Astrocyte of the cerebellum (primary cell): ENCODE measurements around the gene WEE1.
A peak's percentile ranks its signal among the peaks of the same experiment; 100 is the strongest.

Experiments
- DNase-seq: peaks from one replicate; pipeline ENCODE4 v3.0.0-alpha.2; 2011; ENCODE audit warnings: low read depth
- H3K4me3 ChIP-seq: 2 replicates; pipeline ENCODE4 v1.5.1; 2011; ENCODE audit warnings: mild to moderate bottlenecking, low read depth, low read length, moderate library complexity
- in situ Hi-C: cut with HindIII; loops from 2 replicates; pipeline ENCODE4 v1.10.0; 2017; ENCODE audit warnings: low sequenced_read_pairs
- TF ChIP-seq, protein P1 (sequence below): IDR thresholded peaks from 2 replicates; pipeline ENCODE4 v1.5.1; 2012; ENCODE audit warnings: low read length, low read depth, moderate library complexity, mild to moderate bottlenecking; ENCODE audit errors: missing control alignments

WEE1 gene

DNA sequence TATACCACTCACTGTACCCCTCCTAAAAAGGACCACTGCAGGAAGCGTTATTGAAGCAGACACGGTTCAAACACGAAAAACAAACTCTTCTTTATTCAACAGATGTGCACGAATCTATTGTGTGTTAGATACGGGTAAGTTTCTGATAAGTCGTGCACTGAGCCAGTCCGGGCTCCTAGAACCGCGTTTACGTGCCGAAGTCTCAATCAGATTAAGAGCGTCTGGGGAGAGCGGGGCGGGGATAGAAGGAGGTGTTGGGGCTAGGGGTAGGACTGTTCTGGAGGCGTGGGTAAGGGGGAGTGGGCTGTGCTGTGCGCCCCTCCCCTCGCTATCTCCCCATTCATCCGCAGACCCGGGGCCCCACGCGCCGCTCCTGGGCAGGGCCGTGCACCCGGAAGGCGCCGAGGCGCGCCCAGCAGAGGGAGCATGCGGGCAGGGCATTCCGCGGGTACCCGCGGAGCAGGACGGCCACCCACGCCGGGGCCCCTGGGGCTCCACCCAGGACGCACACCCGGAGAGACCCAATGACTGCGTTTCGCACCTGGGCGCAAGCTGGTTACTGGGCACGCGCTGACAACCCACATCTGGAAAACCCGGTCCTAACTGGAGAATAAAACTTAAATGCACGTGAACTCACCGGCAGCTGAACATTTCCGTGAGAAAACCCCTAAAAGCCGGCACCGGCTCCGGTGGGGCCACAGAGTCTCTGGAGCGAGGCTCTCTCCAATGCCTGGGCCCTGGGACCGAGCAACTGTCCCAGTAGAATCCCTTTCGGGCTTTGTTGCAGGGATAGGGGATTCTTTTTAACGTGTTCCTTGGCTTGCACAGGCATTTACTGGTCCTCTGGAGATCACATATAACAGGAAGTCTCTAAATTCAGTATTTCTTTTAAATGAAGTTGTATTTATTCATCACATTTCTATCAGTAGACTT, 40.6 kb downstream of the WEE1 start:
- in situ Hi-C loops: no loop called here
- TF ChIP-seq, protein P1, sequence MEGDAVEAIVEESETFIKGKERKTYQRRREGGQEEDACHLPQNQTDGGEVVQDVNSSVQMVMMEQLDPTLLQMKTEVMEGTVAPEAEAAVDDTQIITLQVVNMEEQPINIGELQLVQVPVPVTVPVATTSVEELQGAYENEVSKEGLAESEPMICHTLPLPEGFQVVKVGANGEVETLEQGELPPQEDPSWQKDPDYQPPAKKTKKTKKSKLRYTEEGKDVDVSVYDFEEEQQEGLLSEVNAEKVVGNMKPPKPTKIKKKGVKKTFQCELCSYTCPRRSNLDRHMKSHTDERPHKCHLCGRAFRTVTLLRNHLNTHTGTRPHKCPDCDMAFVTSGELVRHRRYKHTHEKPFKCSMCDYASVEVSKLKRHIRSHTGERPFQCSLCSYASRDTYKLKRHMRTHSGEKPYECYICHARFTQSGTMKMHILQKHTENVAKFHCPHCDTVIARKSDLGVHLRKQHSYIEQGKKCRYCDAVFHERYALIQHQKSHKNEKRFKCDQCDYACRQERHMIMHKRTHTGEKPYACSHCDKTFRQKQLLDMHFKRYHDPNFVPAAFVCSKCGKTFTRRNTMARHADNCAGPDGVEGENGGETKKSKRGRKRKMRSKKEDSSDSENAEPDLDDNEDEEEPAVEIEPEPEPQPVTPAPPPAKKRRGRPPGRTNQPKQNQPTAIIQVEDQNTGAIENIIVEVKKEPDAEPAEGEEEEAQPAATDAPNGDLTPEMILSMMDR: peak; percentile 79

DNA sequence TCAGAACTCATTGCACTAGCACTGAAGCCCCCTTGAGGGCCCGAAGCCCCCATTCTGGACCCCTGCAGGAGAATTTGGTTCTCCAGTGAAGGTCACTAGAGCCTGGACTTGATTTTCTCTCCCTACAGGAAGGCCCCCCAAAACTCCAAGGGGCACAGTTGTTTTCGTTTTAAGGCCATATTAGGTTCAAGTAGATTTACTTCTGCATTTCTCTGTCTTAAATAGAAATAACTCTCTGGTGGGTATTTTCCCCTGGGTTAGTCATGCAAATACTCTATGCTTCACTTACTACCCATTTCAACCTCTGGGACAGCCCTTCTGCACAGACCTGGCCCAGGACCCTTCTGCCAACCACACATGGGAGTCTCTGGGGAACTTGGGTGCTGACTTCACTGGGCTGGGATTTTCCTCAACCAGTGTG, 41.6 kb downstream of the WEE1 start:
- DNase-seq: no peak
- in situ Hi-C loops: loop anchor here (5.0 kb wide), 2 partner anchors 137 to 687 kb away; no protein-coding TSS in a partner anchor
- no peak overlapping the region for H3K4me3 ChIP-seq
- TF ChIP-seq, protein P1: no peak

More for the DNA sequence above, 40.6 kb downstream of the WEE1 start:
- DNase-seq: peak; percentile 45
- H3K4me3 ChIP-seq: peak overlapping the region; percentile 29

DNA sequence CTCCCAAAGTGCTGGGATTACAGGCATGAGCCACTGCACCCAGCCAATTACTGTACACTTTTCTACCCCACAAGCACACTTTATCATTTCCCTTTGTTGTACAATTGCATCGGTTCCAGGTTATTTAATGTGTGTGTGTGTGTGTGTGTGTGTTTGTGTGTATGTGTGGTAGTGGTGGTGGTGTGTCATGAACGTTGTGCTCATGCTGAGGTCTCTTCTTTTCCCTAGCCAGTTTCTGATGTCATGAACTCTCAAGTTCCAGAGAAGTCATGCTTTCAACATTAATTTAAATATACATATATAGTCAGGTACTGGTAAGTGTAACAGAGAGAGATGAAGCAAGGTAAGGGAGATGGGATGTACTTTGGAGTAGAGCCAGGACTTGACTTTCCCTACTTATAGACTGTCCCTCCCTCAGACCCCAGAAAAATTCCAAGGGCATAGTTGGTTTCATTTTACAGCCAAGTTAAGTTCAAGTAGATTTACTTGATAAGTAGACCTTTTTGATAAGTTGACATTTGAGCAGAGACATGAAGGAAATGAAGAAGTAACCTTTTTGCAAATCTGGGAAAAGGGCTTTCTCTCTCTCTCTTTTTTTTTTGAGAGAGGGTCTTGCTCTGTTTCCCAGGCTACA, 42.7 kb downstream of the WEE1 start:
- no peak for DNase-seq
- in situ Hi-C loops: loop anchor here (5.0 kb wide), 2 partner anchors 136 to 686 kb away; no protein-coding TSS in a partner anchor
- H3K4me3 ChIP-seq: no peak overlapping the region
- TF ChIP-seq, protein P1: no peak

DNA sequence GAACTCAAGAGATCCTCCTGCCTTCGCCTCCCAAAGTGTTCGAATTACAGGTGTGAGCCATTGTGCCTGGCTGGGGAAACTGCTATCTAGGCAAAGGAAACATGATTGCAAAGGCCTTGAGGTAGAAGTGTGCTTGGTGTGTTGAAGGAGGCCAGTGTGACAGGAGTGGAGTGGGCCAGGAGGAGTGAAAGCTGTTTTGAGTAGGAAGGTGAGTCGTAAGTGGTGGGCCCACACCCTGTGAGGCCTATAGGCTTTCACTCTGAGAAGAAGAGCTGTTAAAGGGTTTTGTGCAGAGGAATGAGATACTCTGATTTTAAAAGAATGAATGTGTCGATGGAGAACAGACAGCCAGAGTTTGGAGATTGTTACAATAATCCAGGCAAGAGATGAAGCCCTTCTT, 43.4 kb downstream of the WEE1 start:
- TF ChIP-seq, protein P1: no peak
- H3K4me3 ChIP-seq: no peak overlapping the region
- in situ Hi-C loops: loop anchor here (5.0 kb wide), 2 partner anchors 135 to 685 kb away; no protein-coding TSS in a partner anchor
- no peak for DNase-seq

DNA sequence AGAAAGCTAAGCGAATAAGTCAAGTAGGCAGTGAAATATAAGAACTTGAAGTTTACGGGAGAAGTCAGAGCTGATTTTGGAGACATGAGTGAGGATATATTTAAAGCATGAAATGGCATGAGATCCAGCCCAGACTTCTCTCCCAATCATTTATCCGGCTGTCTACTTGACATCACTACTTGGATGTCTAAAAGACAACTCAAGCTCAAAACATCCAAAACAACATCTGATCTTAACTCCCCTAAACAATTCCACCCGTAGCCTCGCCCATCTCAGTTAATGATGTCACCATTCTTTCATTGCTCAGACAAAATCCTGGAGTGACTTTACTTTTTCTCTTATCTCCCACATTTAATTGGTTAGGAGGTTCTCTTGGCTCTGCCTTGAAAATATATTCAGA, 44.5 kb downstream of the WEE1 start:
- TF ChIP-seq, protein P1: no peak
- no peak overlapping the region for H3K4me3 ChIP-seq
- no peak for DNase-seq
- in situ Hi-C loops: loop anchor here (5.0 kb wide), 2 partner anchors 134 to 684 kb away; no protein-coding TSS in a partner anchor

DNA sequence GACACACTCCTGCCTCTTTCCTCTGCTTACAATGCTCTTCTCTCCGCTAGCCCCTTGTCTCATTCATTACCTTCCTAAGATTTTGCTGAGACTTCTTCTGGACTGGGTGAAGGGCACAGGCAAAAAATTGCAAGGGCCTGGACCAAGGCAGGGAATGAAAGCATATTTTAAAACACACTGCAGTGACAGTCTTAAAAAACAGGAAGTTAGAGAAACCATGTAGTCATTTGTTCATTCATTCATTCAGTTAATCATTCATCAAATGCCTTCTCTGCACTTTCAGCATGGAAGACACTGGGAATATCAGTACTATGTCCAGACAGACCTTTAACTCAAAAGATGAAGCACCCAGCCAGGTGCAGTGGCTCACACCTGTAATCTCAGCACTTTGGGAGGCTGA, 45.5 kb downstream of the WEE1 start:
- TF ChIP-seq, protein P1: no peak
- in situ Hi-C loops: loop anchor here (5.0 kb wide), 2 partner anchors 133 to 683 kb away; no protein-coding TSS in a partner anchor
- DNase-seq: no peak

More for the DNA sequence above, 45.5 kb downstream of the WEE1 start:
- no peak overlapping the region for H3K4me3 ChIP-seq
